ENCODE measurements around the gene NUDT3. TPM values are rescaled to one million over a fixed set of nuclear protein-coding genes. Genes with fewer than 3 reads are reported as not detected.
"Not testable (repeated sequence)": the region's sequence is repeated elsewhere in the genome, so short reads cannot be mapped to it uniquely, and the experiment has no call there.

Gene NUDT3
- total RNA-seq, 1 donor from 2014 or later = 50.1 TPM

GRCh38 chr6:34248198-34248726 lies 144.2 kb downstream of the NUDT3 start:
- H3K36me3 ChIP-seq = no peaks in the 10 kb centered on the region
- peak overlapping the region; percentile 98 for H3K27ac ChIP-seq (replicated peaks)
- TF ChIP-seq CTCF (IDR thresholded peaks at IDR 0.05; ENCODE audit: borderline replicate concordance) = no peak
- intact Hi-C loops (cut with micrococcal nuclease) = no loop called here
- DNase-seq = peak; percentile 69
- H3K4me3 ChIP-seq = peak overlapping the region; percentile 83
- no peaks in the 10 kb centered on the region for H3K9me3 ChIP-seq (replicated peaks)
- H3K27me3 ChIP-seq (ENCODE audit: low read depth) = no peaks in the 10 kb centered on the region
- H3K4me1 ChIP-seq = peaks cover 44% of the 10 kb centered on the region

GRCh38 chr6:34247481-34248197 lies 144.8 kb downstream of the NUDT3 start:
- no peaks in the 10 kb centered on the region for H3K9me3 ChIP-seq (replicated peaks)
- no peaks in the 10 kb centered on the region for H3K36me3 ChIP-seq
- peak overlapping the region; percentile 83 for H3K4me3 ChIP-seq
- H3K27me3 ChIP-seq (ENCODE audit: low read depth) = no peaks in the 10 kb centered on the region
- no peak for TF ChIP-seq CTCF (IDR thresholded peaks at IDR 0.05; ENCODE audit: borderline replicate concordance)
- peak overlapping the region; percentile 98 for H3K27ac ChIP-seq (replicated peaks)
- intact Hi-C loops (cut with micrococcal nuclease) = no loop called here
- H3K4me1 ChIP-seq = peaks cover 44% of the 10 kb centered on the region
- no peak for DNase-seq

GRCh38 chr6:34246563-34247391 lies 145.7 kb downstream of the NUDT3 start:
- no peaks in the 10 kb centered on the region for H3K9me3 ChIP-seq (replicated peaks)
- H3K4me1 ChIP-seq = peaks cover 44% of the 10 kb centered on the region
- no peak overlapping the region for H3K27ac ChIP-seq (replicated peaks)
- no peaks in the 10 kb centered on the region for H3K27me3 ChIP-seq (ENCODE audit: low read depth)
- peaks cover 7% of the 10 kb centered on the region for H3K36me3 ChIP-seq
- DNase-seq = no peak
- intact Hi-C loops (cut with micrococcal nuclease) = no loop called here
- peak; percentile 57 for TF ChIP-seq CTCF (IDR thresholded peaks at IDR 0.05; ENCODE audit: borderline replicate concordance)
- no peak overlapping the region for H3K4me3 ChIP-seq

- no peak overlapping the region for H3K27ac ChIP-seq (replicated peaks)
- no peak for DNase-seq
- no peak for TF ChIP-seq CTCF (IDR thresholded peaks at IDR 0.05; ENCODE audit: borderline replicate concordance)
- H3K4me1 ChIP-seq = peaks cover 44% of the 10 kb centered on the region
- intact Hi-C loops (cut with micrococcal nuclease) = no loop called here
- H3K4me3 ChIP-seq = no peak overlapping the region
- no peaks in the 10 kb centered on the region for H3K27me3 ChIP-seq (ENCODE audit: low read depth)
- peaks cover 11% of the 10 kb centered on the region for H3K36me3 ChIP-seq
- no peaks in the 10 kb centered on the region for H3K9me3 ChIP-seq (replicated peaks)
Observed at GRCh38 chr6:34246249-34246562, 146.3 kb downstream of the NUDT3 start.

- Histone ChIP-seq H3K4me1 (peaks cover 44% of the 10 kb centered on the region), H3K36me3 (peaks cover 15% of the 10 kb centered on the region)
- H3K4me3 ChIP-seq; intact Hi-C loops (cut with micrococcal nuclease); H3K27ac ChIP-seq (replicated peaks); DNase-seq; H3K9me3 ChIP-seq (replicated peaks); H3K27me3 ChIP-seq (ENCODE audit: low read depth): not testable (repeated sequence)
Observed at GRCh38 chr6:34245761-34246140, 146.7 kb downstream of the NUDT3 start.

- intact Hi-C loops (cut with micrococcal nuclease); H3K27ac ChIP-seq (replicated peaks); H3K4me3 ChIP-seq; DNase-seq; H3K27me3 ChIP-seq (ENCODE audit: low read depth); H3K9me3 ChIP-seq (replicated peaks): not testable (repeated sequence)
- Histone ChIP-seq H3K36me3 (peaks cover 15% of the 10 kb centered on the region), H3K4me1 (peaks cover 42% of the 10 kb centered on the region)
Observed at GRCh38 chr6:34245032-34245760, 147.3 kb downstream of the NUDT3 start.

Measured in left ventricle myocardium inferior (tissue), 1 donor.